KMS-11 (cell line): ENCODE results near the gene UNCX.

Experiments
- H2AFZ ChIP-seq: fragments of 200-600 bp; sonication (generic); 2 replicates; pipeline ENCODE4 v1.6.1; 2016; ENCODE audit warnings: antibody characterized with exemption, mixed run types, low read depth
- H3K27ac ChIP-seq: fragments of 200-600 bp; sonication (generic); 2 replicates; pipeline ENCODE4 v1.6.1; 2016; ENCODE audit warnings: mild to moderate bottlenecking, mixed run types
- H3K27me3 ChIP-seq: fragments of 200-600 bp; sonication (generic); 2 replicates; pipeline ENCODE4 v1.6.1; 2017; ENCODE audit warnings: mild to moderate bottlenecking, low read depth, mixed run types, moderate library complexity; ENCODE audit not compliant: insufficient read depth
- H3K36me3 ChIP-seq: fragments of 200-600 bp; sonication (generic); 2 replicates; pipeline ENCODE4 v1.6.1; 2017; ENCODE audit warnings: mild to moderate bottlenecking, mixed run types; ENCODE audit not compliant: insufficient read depth
- H3K4me1 ChIP-seq: fragments of 200-600 bp; sonication (generic); 2 replicates; pipeline ENCODE4 v1.6.1; 2016; ENCODE audit warnings: mild to moderate bottlenecking, low read depth, mixed run types; ENCODE audit not compliant: poor library complexity, severe bottlenecking
- H3K4me2 ChIP-seq: fragments of 200-600 bp; sonication (generic); 2 replicates; pipeline ENCODE4 v1.7.0; 2016; ENCODE audit warnings: mild to moderate bottlenecking, mixed run types
- H3K4me3 ChIP-seq: fragments of 200-600 bp; sonication (generic); IDR thresholded peaks from 2 replicates; pipeline ENCODE4 v1.6.1; 2017; ENCODE audit warnings: low read depth, low read length, mixed read lengths; ENCODE audit not compliant: insufficient read depth
- H3K79me2 ChIP-seq: fragments of 200-600 bp; sonication (generic); 2 replicates; pipeline ENCODE4 v1.6.1; 2016; ENCODE audit warnings: low read depth, mixed run types; ENCODE audit not compliant: insufficient read depth
- H3K9ac ChIP-seq: fragments of 200-600 bp; sonication (generic); 2 replicates; pipeline ENCODE4 v1.6.1; 2016; ENCODE audit warnings: mild to moderate bottlenecking, mixed run types
- H4K20me1 ChIP-seq: fragments of 200-600 bp; sonication (generic); 2 replicates; pipeline ENCODE4 v1.6.1; 2016; ENCODE audit warnings: mild to moderate bottlenecking, mixed run types; ENCODE audit not compliant: insufficient read depth
- TF ChIP-seq, protein P1 (sequence below): fragments of 200-600 bp; sonication (generic); conservative IDR thresholded peaks from 2 replicates; pipeline ENCODE4 v1.6.1; 2017; ENCODE audit warnings: low read depth, mild to moderate bottlenecking, antibody characterized with exemption, low read length, moderate library complexity, mixed read lengths

The UNCX gene

DNA sequence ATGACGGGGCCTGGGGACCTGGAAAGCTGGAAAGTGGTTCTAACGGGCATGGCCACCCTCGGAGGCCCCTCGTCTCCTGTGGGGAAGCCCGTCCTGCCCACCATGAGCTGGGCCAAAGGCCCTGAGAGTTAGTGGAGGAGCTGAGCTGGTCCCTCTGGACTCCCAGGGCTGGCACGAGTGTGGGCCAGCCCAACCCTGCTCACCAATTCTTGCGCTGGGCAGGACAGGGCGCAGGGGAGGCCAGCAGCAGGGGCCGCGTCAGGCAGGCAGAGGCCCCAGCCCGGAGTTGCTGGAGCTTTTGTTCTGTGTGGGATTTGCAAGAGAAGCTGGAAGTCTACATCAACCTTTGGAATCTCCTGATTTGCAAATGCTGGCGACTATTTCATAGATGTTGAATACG, 29.8 kb downstream of the UNCX start:
- Histone ChIP-seq H3K79me2 (no peaks in the 10 kb centered on the region), H3K27ac (no peak overlapping the region), H3K27me3 (peaks cover 83% of the 10 kb centered on the region), H3K4me3 (no peak overlapping the region), H3K4me1 (no peaks in the 10 kb centered on the region), H4K20me1 (no peaks in the 10 kb centered on the region), H2AFZ (no peak overlapping the region), H3K9ac (no peak overlapping the region), H3K4me2 (no peak overlapping the region), H3K36me3 (no peaks in the 10 kb centered on the region)
- TF ChIP-seq, protein P1, sequence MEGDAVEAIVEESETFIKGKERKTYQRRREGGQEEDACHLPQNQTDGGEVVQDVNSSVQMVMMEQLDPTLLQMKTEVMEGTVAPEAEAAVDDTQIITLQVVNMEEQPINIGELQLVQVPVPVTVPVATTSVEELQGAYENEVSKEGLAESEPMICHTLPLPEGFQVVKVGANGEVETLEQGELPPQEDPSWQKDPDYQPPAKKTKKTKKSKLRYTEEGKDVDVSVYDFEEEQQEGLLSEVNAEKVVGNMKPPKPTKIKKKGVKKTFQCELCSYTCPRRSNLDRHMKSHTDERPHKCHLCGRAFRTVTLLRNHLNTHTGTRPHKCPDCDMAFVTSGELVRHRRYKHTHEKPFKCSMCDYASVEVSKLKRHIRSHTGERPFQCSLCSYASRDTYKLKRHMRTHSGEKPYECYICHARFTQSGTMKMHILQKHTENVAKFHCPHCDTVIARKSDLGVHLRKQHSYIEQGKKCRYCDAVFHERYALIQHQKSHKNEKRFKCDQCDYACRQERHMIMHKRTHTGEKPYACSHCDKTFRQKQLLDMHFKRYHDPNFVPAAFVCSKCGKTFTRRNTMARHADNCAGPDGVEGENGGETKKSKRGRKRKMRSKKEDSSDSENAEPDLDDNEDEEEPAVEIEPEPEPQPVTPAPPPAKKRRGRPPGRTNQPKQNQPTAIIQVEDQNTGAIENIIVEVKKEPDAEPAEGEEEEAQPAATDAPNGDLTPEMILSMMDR, result no peak

DNA sequence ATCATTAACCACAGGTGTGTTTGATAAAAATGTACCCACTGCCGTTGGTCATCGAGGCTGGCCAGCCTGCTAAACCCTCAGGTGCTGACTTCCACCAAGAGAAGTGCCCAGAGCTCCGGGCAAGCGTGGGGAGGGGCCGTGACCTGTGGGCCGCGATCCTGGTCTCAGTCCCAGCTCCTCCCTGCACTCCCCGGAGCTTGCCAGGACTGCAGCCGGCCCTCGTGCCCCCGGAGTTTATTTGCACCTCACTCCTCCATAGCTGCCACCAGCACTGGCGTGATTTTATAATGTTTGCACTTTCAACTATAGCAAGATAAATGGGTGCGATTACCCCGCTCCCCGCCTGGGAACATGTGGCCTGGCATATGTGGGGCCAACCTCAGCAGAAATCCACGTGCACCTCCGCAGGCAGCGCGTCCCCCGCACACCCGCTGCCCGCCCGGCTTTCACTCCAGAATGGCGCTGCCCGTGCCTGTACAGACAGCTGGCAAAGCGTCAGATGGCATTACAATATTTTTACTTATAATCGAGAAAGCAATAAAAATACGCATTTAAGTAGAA, 30.8 kb downstream of the UNCX start:
- no peak overlapping the region for H3K27ac ChIP-seq
- H4K20me1 ChIP-seq, result no peaks in the 10 kb centered on the region
- peaks cover 78% of the 10 kb centered on the region for H3K27me3 ChIP-seq
- H3K4me2 ChIP-seq, result no peak overlapping the region
- no peak overlapping the region for H3K4me3 ChIP-seq
- no peak overlapping the region for H2AFZ ChIP-seq
- H3K9ac ChIP-seq, result no peak overlapping the region
- TF ChIP-seq, protein P1, result no peak
- H3K4me1 ChIP-seq, result no peaks in the 10 kb centered on the region
- H3K79me2 ChIP-seq, result no peaks in the 10 kb centered on the region
- no peaks in the 10 kb centered on the region for H3K36me3 ChIP-seq

DNA sequence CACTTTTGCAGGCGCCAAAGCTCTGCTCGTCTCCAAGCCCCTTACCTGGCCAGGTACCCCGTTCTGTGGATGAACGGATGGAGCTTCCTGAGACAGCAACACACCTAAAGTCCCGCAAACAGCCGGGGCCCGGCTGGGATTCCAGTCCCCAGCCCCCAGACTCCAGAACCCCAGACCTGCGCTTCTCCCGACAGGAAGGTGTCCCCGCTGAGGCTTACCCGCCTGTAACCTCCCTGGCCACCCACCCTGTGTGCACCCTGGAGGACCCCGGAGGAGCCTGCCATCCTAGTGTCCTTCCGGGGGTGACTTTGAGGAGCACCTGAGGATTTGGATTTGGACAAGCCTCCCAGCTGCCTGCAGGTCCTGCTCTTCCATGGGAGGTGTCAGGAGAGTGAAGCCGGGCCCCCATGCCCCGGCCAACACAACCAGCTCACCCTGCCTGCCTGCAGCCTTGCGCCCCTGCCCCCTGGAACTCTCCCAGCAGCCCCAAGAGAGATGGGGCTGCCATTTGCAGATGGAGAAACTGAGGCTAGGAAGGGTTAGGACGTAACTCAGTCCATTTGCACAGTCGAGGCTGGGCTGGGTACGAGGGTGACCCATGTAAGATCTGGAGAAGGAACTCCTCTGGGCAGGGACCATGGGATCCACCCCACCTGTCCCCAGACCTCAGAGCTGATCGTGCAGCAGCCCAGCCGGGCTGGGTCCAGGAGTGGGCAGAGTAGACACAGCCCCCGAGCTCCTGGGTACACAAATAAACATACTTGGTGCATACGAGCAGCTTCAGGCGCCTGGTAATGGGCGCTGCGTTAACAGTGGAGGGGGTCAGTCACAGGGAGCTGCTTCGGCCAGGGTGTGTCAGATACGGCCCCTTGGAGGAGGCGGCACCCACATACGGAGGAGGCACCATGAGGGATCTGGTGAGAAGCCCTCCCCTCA, 31.9 kb downstream of the UNCX start:
- Histone ChIP-seq H3K9ac (no peak overlapping the region), H3K27ac (no peak overlapping the region), H3K4me3 (no peak overlapping the region), H4K20me1 (no peaks in the 10 kb centered on the region), H3K27me3 (peaks cover 76% of the 10 kb centered on the region), H3K79me2 (no peaks in the 10 kb centered on the region), H3K4me1 (no peaks in the 10 kb centered on the region), H3K36me3 (no peaks in the 10 kb centered on the region), H3K4me2 (no peak overlapping the region), H2AFZ (no peak overlapping the region)
- TF ChIP-seq, protein P1, result no peak

DNA sequence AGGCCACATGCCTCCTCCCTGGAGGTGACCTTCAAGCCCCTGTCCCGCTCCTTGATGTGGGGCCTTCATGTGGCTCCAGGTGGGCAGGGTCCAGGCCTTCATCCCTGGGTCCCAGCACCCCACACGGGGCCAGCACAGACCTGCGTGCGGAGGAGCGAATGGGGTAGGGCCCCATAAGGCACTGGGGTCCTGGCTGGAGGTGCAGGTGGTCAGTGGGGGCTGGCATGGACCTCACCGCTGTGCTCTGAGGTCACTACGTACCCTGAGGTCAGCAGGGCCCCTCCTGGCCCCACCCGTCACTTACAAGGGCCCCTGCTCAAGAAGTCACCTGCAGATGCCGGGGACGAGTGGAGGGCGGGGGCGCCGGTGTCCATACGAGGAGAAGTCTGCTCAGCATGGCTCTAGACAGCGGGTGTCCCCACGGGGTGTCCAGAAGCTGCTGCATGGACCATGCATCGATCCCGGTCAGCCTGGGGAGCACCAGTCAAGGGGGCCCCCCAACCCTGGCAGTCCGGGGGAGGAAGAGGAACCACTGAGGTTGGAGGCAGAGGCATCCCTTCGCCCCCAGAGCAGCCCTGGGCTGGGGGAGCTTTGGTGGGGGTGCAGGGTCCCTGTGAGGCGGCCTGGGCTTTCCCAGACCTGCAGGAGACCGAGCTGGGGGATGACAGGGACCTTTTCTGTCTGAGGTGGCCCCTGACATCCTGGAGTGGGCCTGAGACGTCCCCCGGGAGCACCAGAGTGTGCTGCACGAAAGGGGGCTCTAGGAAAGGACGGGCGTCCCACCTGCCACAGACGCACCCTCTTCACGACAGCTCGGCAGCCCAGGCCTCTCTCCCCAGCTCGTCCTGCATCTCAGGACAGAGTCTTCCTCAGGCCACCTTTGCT, 34.6 kb downstream of the UNCX start:
- H2AFZ ChIP-seq, result no peak overlapping the region
- no peaks in the 10 kb centered on the region for H4K20me1 ChIP-seq
- H3K79me2 ChIP-seq, result no peaks in the 10 kb centered on the region
- no peak overlapping the region for H3K9ac ChIP-seq
- TF ChIP-seq, protein P1, result no peak
- H3K27ac ChIP-seq, result no peak overlapping the region
- H3K36me3 ChIP-seq, result no peaks in the 10 kb centered on the region
- no peak overlapping the region for H3K4me3 ChIP-seq
- peaks cover 63% of the 10 kb centered on the region for H3K27me3 ChIP-seq
- no peaks in the 10 kb centered on the region for H3K4me1 ChIP-seq
- H3K4me2 ChIP-seq, result no peak overlapping the region
